Neural progenitor cell (in vitro differentiated cells): Measurements from ENCODE around the gene AARS2.

Experiments used
- EZH2 ChIP-seq: fragments of 200-600 bp; sonication (generic); IDR thresholded peaks from 2 replicates; pipeline ENCODE4 v1.6.1; 2017; ENCODE audit warnings: antibody characterized with exemption, mild to moderate bottlenecking, moderate library complexity
- EZH2phosphoT487 ChIP-seq: fragments of 200-600 bp; sonication (generic); IDR thresholded peaks from 2 replicates; pipeline ENCODE4 v1.6.1; 2017; ENCODE audit warnings: antibody characterized with exemption
- TF ChIP-seq, protein P1 (sequence below): fragments of 200-600 bp; sonication (generic); IDR thresholded peaks from 2 replicates; pipeline ENCODE4 v1.5.1; 2017; ENCODE audit warnings: antibody characterized with exemption, mild to moderate bottlenecking

DNA sequence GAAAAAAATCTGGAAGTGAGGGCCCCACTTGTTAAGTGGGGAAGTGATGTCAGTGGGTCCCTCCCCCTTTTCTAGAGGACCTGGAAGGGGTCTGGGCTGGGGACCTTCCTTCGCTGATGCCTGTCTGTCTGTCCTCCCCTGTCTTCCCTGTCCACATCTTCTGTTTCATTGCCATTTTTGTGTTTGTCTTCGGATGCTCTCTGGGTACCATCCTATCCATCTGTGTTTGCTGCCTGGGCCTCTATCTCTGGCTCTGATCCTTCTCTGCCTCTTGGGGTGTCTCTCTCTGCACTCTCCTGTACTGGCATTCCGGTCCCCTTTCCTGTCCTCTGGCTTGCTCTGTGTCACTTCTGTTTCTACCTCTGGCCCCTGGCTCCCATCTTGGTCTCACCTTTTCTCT is 40.6 kb downstream of the AARS2 start:
- TF ChIP-seq, protein P1, sequence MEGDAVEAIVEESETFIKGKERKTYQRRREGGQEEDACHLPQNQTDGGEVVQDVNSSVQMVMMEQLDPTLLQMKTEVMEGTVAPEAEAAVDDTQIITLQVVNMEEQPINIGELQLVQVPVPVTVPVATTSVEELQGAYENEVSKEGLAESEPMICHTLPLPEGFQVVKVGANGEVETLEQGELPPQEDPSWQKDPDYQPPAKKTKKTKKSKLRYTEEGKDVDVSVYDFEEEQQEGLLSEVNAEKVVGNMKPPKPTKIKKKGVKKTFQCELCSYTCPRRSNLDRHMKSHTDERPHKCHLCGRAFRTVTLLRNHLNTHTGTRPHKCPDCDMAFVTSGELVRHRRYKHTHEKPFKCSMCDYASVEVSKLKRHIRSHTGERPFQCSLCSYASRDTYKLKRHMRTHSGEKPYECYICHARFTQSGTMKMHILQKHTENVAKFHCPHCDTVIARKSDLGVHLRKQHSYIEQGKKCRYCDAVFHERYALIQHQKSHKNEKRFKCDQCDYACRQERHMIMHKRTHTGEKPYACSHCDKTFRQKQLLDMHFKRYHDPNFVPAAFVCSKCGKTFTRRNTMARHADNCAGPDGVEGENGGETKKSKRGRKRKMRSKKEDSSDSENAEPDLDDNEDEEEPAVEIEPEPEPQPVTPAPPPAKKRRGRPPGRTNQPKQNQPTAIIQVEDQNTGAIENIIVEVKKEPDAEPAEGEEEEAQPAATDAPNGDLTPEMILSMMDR = no peak
- no peak for TF ChIP-seq EZH2
- TF ChIP-seq EZH2phosphoT487 = no peak
